Measurements from ENCODE around the gene GPM6B.

GRCh38 chrX:13763489-13763888 lies 53.4 kb downstream of the GPM6B start:
- TF ChIP-seq CTCF (IDR thresholded peaks at IDR 0.05) (peak in 1 of 4 experiments; percentile 10), POLR2A (IDR thresholded peaks at IDR 0.05) (no peak), POLR2AphosphoS5 (IDR thresholded peaks at IDR 0.05) (no peak)

All from gastroesophageal sphincter (tissue), 3 donors.